ENCODE data around the gene MYADML2.

DNA sequence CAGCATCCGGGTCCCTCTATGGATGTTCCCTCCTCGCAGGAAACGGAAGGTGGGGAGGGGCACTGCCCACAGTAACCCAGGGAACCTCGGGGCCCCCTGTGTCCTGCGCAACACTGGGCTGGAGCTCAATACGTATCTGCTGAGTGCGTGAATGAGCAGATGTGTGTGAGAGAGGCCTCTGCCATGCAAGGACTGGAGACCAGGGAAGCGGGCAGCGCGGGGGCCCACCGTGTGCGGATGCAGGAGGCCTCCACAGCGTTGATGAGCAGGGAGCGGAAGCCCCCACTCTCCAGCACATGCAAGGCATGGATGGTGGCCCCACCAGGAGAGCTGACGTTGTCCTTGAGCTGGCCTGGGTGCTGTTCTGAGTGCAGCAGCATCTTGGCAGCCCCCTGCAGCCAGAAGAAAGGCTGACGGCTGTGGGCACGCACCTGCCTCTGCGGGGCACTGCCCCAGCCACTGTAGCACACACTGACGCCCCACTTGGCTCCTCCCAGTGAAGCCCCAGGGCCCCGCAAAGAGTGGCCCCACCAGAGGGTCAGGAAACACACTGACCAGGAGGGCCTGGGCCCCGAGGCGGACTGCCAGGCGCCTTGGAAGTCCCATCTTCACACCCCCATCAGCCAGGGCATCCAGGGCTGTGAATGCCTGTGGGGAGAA is 12.8 kb downstream of the MYADML2 start:
- no peak for TF ChIP-seq CTCF (IDR thresholded peaks at IDR 0.05; ENCODE audit: insufficient read depth, low read length, poor library complexity, severe bottlenecking)
- no peak for TF ChIP-seq EZH2phosphoT487 (conservative IDR thresholded peaks at IDR 0.05; ENCODE audit: low read length)

Measured in SU-DHL-6 (cell line).